Stomach (tissue), 9 donors: ENCODE data around the gene CAPN14. TPM values are rescaled to one million over a fixed set of nuclear protein-coding genes. Genes with fewer than 3 reads are reported as not detected.

Source experiments
- DNase-seq, 2 donors: peaks; one replicate each; pipeline versions ENCODE4 v3.0.0 to v3.0.0-alpha.2; 2013 to 2019
- H3K27ac ChIP-seq, 5 donors: fragments of 200-600 bp in 4 of 5; sonication (generic) in 4 of 5; one replicate each; pipeline ENCODE4 v1.5.1; 2013 to 2019; ENCODE audit warnings: mild to moderate bottlenecking in 1 of 5, moderate library complexity in 1 of 5
- H3K27me3 ChIP-seq, 3 donors: fragments of 200-600 bp; sonication (generic); one replicate each; pipeline ENCODE4 v1.5.1; 2017 to 2019; ENCODE audit warnings: mixed run types in 1 of 3
- H3K36me3 ChIP-seq, 4 donors: fragments of 200-600 bp; sonication (generic); 1 replicate in 3 of 4; 2 replicates in 1 of 4; pipeline ENCODE4 v1.5.1; 2016 to 2019
- H3K4me1 ChIP-seq, 4 donors: fragments of 200-600 bp; sonication (generic); one replicate each; pipeline ENCODE4 v1.5.1; 2016 to 2019
- H3K4me3 ChIP-seq, 4 donors: fragments of 200-600 bp; sonication (generic) in 3 of 4; one replicate each; pipeline ENCODE4 v1.5.1; 2016 to 2019; ENCODE audit warnings: mild to moderate bottlenecking in 1 of 4
- H3K9me3 ChIP-seq, 4 donors: fragments of 200-600 bp; sonication (generic); one replicate each; pipeline ENCODE4 v1.5.1; 2016 to 2019
- CTCF ChIP-seq, 7 experiments: fragments of 450-650 bp in 4 of 7; fragments of 200-600 bp in 3 of 7; sonication (generic) in 3 of 7; IDR thresholded peaks; one replicate each; pipeline ENCODE4 v1.5.1; 2016 to 2019; ENCODE audit warnings: antibody characterized with exemption in 7 of 7, control low read depth in 2 of 7, mild to moderate bottlenecking in 1 of 7
- EP300 ChIP-seq: sonication (generic); formaldehyde crosslinking; IDR thresholded peaks from one replicate; pipeline ENCODE4 v1.6.1; 2017; ENCODE audit warnings: antibody characterized with exemption
- POLR2A ChIP-seq, 4 donors: fragments of 450-650 bp; IDR thresholded peaks; one replicate each; pipeline ENCODE4 v1.6.1; 2016; ENCODE audit warnings: antibody characterized with exemption in 4 of 4, control low read depth in 2 of 4, mild to moderate bottlenecking in 1 of 4, moderate library complexity in 1 of 4
- POLR2AphosphoS5 ChIP-seq, 3 donors: sonication (generic); formaldehyde crosslinking; IDR thresholded peaks; one replicate each; pipeline ENCODE4 v1.6.1; 2016; ENCODE audit warnings: antibody characterized with exemption in 3 of 3
- WGBS, 5 donors: extraction: QIAGEN DNeasy Blood & Tissue Kit in 3 of 5; methylation state at CpG; one replicate each; pipeline versions ENCODE4 v1.1.5 to v1.1.7; 2013 to 2018; 5-methylcytosine and 5-hydroxymethylcytosine counted together
- intact Hi-C: fragments of 100-400 bp; cut with DNase I; formaldehyde crosslinking; loops from one replicate; pipeline ENCODE4 v1.15.1; 2023; ENCODE audit warnings: low total_unique reads
- polyA plus RNA-seq, 3 donors: library from polyadenylated mRNA; stranded (reverse); fragments of 200-250 nt; gene quantifications; one replicate each; pipeline ENCODE4 v1.2.3, GENCODE V29; 2013
- total RNA-seq, 5 donors: library from RNA; depleted of rRNA; stranded (reverse); fragments of >200 nt; gene quantifications; one replicate each; pipeline versions ENCODE4 v1.1.0 to v1.2.3, GENCODE V29; 2014 to 2016
- donor health status: healthy with polysubstance abuse.
- donor health status: Bipolar disorder and iron deficiency.
- donor health status: healthy.

The CAPN14 gene
- total and polyA plus RNA-seq, 8 donors = 0.06 to 66.0 (median 1.3) TPM; not detected in 5

GRCh38 chr2:31246184-31246852 is 29.0 kb upstream of the CAPN14 start:
- DNase-seq = no peak
- TF ChIP-seq EP300 (no peak), POLR2AphosphoS5 (IDR thresholded peaks at IDR 0.05) (no peak), POLR2A (IDR thresholded peaks at IDR 0.05) (no peak), CTCF (IDR thresholded peaks at IDR 0.05) (no peak)
- H3K4me3 ChIP-seq = no peak overlapping the region
- H3K27me3 ChIP-seq = no peaks in the 10 kb centered on the region
- no peak overlapping the region for H3K27ac ChIP-seq
- H3K4me1 ChIP-seq = no peaks in the 10 kb centered on the region
- peaks cover 0 to 18% (median 13%) of the 10 kb centered on the region in 4 donors for H3K36me3 ChIP-seq
- H3K9me3 ChIP-seq = no peaks in the 10 kb centered on the region
- WGBS, 5 donors = 81 to 92% (median 85%) methylated on average over 3 of the region's 3 CpGs
- intact Hi-C loops = no loop called here

DNA sequence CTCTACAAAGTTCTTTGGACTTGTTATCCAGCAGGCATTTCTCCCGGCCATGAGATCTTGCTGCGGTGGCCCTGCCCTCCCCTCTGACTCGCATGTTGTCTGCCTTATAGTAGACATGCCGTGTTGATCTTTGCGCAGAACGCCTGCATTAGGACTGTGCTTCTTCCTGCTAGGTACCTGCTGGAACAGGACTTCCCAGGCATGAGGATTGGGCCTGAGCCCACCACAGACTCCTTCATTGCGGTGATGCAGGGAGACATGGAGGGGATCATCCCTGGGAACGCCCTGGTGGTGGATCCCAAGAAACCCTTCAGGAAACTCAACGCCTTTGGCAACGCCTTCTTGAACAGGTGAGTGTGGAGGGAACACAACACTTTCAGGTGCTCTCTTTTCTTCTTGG is 26.8 kb upstream of the CAPN14 start:
- H3K27me3 ChIP-seq = no peaks in the 10 kb centered on the region
- intact Hi-C loops = no loop called here
- DNase-seq = no peak
- H3K36me3 ChIP-seq = peaks cover 0 to 15% (median 9%) of the 10 kb centered on the region in 4 donors
- WGBS, 5 donors = 90 to 98% (median 95%) methylated on average over 10 of the region's 10 CpGs
- no peak overlapping the region for H3K27ac ChIP-seq
- H3K4me3 ChIP-seq = no peak overlapping the region
- TF ChIP-seq CTCF (IDR thresholded peaks at IDR 0.05) (no peak), EP300 (no peak), POLR2AphosphoS5 (IDR thresholded peaks at IDR 0.05) (no peak), POLR2A (IDR thresholded peaks at IDR 0.05) (no peak)
- H3K4me1 ChIP-seq = peaks cover 0 to 2% (median 0%) of the 10 kb centered on the region in 4 donors
- H3K9me3 ChIP-seq = no peaks in the 10 kb centered on the region

DNA sequence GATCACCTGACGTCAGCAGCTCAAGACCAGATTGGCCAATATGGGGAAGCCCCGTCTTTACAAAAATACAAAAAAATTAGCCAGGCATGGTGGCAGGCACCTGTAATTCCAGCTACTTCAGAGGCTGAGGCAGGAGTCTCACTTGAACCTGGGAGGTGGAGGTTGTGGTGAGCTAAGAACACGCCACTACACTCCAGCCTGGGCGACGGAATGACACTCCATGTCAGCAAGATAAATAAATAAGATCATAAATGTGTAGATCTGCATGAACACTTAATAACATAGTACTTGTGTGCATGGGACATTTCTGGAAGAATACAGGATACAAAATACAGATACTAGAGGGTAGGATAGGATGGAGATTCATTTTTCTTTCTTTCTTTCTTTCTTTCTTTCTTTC is 25.7 kb upstream of the CAPN14 start:
- no peaks in the 10 kb centered on the region for H3K27me3 ChIP-seq
- no peaks in the 10 kb centered on the region for H3K9me3 ChIP-seq
- H3K27ac ChIP-seq = no peak overlapping the region
- H3K36me3 ChIP-seq = peaks cover 0 to 10% (median 7%) of the 10 kb centered on the region in 4 donors
- 93 to 96% (median 94%) methylated on average over 5 of the region's 5 CpGs for WGBS, 5 donors
- H3K4me1 ChIP-seq = peaks cover 0 to 8% (median 0%) of the 10 kb centered on the region in 4 donors
- TF ChIP-seq CTCF (IDR thresholded peaks at IDR 0.05) = no peak
- TF ChIP-seq EP300 = no peak
- no peak for TF ChIP-seq POLR2AphosphoS5 (IDR thresholded peaks at IDR 0.05)
- TF ChIP-seq POLR2A (IDR thresholded peaks at IDR 0.05) = no peak
- H3K4me3 ChIP-seq = no peak overlapping the region
- no peak for DNase-seq
- intact Hi-C loops = no loop called here

DNA sequence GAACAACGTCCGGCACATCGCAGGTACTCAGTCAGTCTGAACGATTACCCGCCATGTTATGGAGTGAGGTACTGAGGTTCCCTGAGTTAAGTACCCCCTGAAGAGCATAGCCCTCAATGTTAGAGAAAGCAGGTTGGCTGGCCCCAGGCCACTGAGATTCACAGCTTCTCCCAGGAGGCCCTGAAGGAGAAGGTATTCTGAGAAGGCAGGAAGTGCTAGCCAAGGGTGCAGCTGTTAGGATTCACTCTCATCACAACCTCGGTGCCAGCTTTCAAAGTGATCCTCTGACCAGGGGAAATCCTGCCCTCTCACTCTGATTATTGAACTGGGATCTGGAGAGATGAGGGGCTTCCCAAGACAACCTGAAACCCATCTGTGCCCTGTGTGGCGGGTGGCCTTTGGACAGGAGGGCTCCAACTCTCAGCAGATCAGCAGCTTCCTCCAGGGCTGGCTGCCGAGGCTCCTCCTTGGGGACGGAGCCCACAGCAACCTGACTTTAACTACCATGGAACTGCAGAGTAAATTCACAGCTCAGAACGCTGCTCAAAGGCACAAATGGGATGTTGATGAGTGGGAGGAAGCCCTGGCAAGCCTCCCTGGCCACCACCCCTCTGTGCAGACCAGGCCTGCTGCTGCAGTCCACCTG is 24.4 kb upstream of the CAPN14 start:
- peaks cover 0 to 7% (median 0%) of the 10 kb centered on the region in 4 donors for H3K36me3 ChIP-seq
- no peaks in the 10 kb centered on the region for H3K9me3 ChIP-seq
- peaks cover 0 to 8% (median 0%) of the 10 kb centered on the region in 4 donors for H3K4me1 ChIP-seq
- no peaks in the 10 kb centered on the region for H3K27me3 ChIP-seq
- TF ChIP-seq POLR2A (IDR thresholded peaks at IDR 0.05) (no peak), CTCF (IDR thresholded peaks at IDR 0.05) (no peak), POLR2AphosphoS5 (IDR thresholded peaks at IDR 0.05) (no peak), EP300 (no peak)
- H3K27ac ChIP-seq = no peak overlapping the region
- WGBS, 5 donors = 83 to 92% (median 86%) methylated on average over 7 to 10 of the region's 10 CpGs
- DNase-seq = no peak
- no peak overlapping the region for H3K4me3 ChIP-seq
- intact Hi-C loops = no loop called here
